Hematopoietic multipotent progenitor cell treated with erythropoietin and hydrocortisone succinate and interleukin-3 and kit ligand, for 4 days (in vitro differentiated cells): ENCODE data around the gene SLC30A7.
"Not testable (repeated sequence)": the region's sequence is repeated elsewhere in the genome, so short reads cannot be mapped to it uniquely, and the experiment has no call there.

Experiments used
- DNase-seq: peaks from one replicate; pipeline ENCODE4 v3.0.0-alpha.2; 2015

SLC30A7 gene

DNA sequence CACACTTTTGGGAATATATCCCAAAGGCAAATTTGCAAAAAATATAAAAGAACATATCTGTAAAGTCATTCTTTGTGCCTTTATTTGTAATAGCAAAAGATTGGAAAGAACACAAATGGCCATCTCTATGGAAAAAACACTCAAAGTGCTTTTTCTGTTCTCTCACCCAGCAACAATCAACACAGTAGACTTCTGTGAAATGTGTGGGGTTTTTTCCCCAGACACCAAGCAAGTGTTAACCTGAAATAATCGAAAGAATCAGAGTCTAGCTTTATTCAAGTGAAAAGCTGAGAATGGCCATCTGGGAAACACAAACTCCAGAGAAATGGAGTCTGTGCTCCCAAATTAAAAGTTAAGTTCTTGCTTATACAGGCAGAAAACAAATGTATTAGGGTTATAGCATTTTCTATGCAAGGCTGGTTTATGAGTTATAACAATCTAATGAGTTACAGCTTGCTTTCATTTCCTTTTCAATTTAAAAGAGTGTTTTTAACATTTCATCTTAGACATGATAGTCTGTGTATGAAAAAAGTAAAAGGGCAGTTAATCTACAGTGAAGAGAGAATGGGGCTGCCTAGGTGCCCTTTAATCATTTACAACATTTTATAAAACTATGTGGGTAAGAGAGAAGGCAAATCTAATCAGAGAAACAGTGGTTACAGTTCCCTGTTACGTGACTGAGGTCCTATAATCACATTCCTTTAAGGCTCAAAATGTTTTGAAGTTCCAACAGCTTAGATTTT, 46.6 kb downstream of the SLC30A7 start:
- DNase-seq, result no peak

DNA sequence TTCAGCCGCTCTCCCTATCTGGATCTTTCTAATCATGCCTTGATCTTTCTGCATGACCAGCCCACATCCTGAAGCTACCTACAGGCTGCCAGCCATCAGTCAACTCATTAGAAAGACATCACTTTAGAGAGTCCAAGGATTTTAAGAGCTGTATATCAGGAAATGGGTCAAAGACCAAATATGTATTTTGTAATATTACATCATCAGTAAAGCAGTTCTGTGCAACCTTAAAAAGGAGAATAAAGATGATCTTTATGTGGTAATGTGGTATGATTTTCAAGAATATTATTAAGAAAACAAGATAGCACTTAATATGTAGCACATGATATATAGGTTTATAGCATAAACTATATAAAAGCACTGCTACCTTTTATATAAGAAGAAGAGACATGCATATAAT, 47.6 kb downstream of the SLC30A7 start:
- no peak for DNase-seq

DNA sequence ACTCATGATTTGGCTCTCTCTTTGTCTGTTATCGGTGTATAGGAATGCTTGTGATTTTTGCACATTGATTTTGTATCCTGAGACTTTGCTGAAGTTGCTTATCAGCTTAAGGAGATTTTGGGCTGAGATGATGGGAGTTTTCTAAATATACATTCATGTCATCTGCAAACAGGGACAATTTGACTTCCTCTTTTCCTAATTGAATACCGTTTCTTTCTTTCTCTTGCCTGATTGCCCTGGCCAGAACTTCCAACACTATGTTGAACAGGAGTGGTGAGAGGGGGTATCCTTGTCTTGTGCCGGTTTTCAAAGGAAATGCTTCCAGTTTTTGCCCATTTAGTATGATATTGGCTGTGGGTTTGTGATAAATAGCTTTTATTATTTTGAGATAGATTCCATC, 50.2 kb downstream of the SLC30A7 start:
- DNase-seq, result not testable (repeated sequence)

DNA sequence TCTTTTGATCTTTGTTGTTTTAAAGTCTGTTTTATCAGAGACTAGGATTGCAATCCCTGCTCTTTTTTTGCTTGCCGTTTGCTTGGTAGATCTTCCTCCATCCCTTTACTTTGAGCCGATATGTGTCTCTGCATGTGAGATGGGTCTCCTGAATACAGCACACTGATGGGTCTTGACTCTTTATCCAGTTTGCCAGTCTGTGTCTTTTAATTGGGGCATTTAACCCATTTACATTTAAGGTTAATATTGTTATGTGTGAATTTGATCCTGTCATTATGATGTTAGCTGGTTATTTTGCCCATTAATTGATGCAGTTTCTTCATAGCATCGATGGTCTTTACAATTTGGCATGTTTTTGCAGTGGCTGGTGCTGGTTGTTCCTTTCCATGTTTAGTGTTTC, 51.9 kb downstream of the SLC30A7 start:
- not testable (repeated sequence) for DNase-seq

DNA sequence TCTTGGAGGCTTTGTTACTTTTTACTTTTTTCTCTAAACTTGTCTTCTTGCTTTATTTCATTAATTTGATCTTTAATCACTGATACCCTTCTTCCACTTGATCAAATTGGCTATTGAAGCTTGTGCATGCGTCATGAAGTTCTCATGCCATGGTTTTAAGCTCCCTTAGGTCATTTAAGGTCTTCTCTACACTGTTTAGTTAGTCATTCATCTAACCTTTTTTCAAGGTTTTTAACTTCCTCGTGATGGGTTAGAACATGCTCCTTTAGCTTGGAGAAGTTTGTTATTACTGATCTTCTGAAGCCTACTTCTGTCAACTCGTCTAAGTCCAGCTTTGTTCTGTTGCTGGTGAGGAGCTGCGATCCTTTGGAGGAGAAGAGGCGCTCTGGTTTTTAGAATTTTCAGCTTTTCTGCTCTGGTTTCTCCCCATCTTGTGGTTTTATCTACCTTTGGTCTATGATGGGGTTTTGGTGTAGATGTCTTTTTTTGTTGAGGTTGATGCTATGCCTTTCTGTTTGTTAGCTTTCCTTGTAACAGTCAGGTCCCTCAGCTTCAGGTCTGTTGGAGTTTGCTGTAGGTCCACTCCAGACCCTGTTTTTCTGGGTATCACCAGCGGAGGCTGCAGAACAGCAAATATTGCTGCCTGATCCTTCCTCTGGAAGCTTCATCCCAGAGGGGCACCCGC, 53.0 kb downstream of the SLC30A7 start:
- not testable (repeated sequence) for DNase-seq

DNA sequence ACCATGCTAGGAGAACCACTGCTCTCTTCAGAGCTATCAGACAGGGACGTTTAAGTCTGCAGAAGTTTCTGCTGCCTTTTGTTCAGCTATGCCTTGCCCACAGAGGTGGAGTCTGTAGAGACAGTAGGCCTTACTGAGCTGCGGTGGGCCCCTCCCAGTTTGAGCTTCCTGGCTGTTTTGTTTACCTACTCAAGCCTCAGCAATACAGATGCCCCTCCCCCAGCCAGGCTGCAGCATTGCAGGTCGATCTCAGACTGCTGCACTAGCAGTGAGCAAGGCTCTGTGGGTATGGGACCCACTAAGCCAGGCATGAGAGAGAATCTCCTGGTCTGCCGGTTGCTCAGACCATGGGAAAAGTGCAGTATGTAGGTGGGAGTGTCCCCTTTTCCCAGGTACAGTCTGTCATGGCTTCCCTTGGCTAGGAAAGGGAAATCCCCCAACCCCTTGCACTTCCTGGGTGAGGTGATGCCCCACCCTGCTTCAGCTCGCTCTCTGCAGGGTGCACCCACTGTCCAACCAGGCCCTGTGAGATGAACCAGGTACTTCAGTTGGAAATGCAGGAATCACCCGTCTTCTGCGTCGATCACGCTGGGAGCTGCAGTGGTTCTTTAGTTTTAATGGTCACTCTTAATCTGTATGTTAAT, 53.7 kb downstream of the SLC30A7 start:
- DNase-seq, result peak; percentile 62

DNA sequence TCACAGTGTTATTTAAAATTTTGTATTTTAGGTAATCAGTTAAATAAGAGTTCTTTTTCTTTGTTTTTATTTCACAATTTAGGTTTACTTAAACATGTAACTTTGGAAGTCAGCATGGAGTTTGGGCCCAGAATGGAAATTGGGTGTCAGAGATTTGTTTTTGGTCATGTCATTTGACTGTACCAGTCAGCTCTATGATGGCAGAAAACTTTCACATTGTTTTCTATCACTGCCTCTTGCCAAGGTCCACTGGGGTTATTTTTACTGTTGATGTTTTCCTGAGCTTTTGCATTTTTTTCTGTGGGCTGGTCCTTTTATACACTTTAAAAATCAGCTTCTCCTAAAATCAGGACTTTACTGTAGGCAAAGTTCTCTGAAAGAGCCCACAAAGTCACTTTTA, 54.4 kb downstream of the SLC30A7 start:
- DNase-seq, result no peak

DNA sequence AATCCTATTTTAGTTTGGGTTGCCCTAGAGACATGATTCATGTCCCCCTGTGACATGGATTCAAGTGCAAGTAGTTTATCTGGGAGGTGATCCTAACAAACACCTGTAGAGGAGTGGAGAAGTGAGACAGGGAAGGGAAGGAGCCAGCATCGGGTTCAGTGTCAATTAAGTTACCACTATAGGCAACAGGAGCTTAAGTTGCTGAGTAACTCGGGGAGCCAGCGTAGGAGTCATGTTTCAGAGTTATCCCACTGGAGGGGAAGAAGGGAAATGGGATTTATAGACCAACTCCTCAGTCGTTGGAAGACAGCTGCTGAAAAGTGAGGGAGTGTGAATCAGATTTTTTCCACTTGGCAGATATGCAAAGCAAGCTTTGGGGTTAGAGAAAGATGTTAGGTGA, 54.9 kb downstream of the SLC30A7 start:
- DNase-seq, result no peak

DNA sequence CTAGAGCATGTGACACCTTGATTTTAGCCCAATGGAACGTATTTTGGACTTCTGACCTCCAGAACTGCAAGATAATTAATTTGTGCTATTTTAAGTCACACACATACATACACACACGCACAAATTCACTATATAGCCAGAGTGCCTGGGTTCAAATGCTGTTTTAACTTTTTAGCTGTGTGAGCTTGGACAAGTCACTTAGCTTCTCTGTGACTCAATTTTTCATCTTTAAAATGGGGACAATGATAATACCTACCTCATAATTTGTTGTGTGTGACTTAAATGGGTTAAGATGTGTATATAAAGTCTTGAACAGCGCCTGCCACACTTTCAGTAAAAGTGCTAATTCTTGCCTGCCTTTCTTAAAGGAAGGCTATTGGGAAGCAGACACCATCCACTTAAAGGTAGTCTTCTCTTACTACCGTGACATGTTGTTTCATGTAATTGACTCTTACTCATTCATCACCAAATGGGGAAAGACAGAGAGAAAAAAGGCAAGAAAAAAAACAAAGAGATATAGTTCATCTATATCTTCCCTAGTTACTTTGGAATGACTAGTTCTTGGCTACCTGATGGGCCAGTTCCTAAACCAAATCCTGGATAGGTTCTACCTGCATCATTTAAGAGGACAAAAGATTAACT, 56.3 kb downstream of the SLC30A7 start:
- no peak for DNase-seq

DNA sequence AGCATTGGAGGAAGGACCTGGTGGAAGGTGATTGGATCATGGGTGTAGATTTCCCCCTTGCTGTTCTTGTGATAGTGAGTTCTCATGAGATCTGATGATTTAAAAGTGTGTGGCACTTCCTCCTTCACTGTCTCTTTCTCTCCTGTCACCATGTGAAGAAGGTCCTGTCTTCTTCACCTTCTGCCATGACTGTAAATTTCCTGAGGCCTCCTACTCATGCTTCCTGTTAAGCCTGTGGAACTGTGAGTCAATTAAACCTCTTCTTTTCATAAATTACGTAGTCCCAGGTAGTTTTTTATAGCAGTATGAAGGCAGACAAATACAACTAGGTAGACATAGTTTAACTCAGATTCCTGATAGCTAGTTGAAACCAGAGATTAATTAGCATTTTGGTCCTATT, 57.1 kb downstream of the SLC30A7 start:
- peak; percentile 13 for DNase-seq

DNA sequence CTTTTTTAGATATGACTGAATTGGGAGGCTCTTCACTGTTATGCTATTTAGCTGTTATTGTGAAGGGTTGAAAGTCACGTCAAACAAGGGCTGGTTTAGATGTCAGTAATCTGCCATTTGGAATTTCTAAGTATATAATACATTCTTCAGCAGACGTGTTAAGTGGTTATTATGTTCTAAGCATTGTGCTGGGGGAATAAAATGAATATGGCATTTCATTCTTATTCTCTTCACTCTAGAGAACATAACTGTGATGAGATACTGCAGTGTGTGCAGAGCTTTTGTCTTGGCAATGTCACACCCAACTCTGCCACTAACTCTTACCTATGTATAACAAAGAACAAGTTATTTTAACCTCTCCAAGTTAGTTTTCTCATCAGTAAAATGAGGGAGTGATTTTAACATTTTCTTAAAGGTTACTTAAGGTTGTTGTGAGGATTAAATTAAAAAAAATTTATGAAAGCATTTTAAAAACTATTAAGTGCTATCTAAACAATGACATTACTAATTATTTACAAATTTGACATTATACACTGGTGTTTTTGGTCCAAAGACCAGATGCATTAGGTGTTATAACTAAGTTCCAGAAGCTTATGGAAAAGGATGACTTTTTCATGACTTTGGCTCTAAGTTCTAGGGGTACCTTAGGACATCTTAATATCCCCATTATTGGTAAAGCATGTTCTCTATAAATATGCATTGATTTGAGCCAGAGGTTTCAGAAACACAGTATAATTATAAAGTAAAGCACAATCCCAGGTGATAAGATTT, 58.3 kb downstream of the SLC30A7 start:
- no peak for DNase-seq

DNA sequence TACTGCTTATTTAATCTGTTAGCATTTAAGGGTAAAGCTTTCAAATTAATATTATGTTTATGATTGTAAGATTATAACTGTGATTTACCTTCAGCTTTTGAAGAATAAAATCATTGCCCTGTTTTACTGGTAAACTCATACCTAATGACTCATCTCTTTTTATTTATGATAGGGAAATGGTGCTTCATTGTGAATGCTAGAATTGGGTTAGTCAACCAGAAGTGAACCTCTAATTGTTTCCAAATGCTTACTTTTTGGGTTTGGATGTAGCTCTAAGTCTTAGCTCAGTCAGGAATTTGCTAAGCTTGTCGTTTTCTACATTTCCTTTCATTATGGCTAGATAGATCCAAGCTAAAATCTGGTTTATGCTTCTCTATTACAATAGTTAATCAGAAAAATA, 59.4 kb downstream of the SLC30A7 start:
- DNase-seq, result no peak

DNA sequence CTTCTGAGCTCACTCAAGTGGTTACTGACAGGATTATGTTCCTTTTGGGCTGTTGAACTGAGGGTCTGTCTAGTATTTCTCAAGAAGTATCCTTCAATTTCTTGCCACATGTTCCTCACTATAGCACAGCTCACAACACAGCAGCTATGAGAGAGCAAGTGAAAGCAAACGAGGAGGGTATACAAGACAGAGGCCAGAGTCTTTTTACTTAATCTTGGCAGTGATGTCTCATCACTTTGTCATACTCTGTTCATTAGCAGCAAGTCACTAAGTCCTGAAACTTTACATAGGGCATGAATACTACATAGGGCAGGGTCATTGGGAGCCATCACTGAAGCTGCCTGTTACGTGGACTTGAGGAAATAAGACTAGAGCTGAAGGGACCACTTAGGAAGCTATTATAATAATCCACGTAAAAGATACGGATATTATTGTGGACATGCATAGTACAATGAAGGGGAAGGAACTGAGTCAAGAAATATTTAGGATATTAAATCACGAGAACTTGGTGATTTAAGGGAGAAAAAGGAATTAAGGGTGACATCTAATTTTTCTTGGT, 63.7 kb downstream of the SLC30A7 start:
- no peak for DNase-seq

DNA sequence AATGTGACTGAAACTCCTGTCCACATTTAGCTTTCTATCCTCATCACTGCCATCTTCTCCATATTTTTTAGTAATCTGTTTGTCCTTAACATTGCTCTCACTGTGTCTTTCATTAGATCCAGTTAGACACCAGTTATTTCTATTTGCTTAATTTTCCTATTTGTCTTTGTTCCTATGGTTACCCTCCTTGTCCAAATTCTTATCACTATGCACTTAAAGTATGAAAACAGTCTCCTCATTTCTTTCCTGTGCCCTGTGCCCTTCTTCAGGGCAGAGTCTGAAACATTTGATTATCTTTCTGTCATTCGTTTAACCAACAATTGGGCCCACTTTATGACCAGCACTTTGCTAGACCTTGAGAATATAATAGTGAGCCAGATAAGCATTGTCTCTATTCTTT, 64.2 kb downstream of the SLC30A7 start:
- no peak for DNase-seq

DNA sequence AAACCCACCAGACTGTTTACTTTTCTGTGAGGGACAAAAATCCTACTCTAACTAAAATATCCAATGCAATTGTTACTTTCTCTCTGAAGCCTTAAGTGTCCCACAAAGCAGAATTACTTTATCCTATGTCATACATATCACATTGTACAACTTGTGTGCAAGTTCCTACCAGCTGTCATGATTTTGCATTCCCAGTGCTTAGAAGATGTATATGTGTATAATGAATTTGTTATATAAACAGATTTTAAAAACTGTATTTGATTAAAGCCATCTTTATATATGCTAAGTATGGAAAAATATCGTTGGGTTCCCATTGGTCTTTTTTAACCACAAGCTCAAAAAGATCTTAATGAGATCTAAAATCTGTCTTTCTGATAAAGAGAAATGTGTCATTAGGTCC, 72.7 kb downstream of the SLC30A7 start:
- DNase-seq, result no peak

DNA sequence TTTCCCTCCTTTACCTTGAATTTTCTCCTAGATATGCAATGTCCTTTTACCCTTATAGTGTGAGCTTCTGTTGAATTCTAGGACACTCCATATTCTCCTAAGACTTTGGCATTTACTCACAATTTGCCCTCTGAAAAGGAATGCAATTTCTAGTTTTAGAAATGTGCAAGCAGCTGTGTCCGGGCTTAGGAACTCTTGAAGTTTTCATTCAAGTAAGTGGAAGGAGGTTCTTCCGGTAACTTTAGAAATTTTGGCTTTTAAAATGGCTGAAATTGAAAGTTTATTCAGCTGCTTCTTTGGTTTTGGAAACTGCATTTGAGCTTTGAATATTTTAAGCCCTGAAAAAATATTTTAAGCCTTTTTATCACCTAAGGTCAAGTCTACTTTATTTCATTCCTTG, 73.4 kb downstream of the SLC30A7 start:
- no peak for DNase-seq

DNA sequence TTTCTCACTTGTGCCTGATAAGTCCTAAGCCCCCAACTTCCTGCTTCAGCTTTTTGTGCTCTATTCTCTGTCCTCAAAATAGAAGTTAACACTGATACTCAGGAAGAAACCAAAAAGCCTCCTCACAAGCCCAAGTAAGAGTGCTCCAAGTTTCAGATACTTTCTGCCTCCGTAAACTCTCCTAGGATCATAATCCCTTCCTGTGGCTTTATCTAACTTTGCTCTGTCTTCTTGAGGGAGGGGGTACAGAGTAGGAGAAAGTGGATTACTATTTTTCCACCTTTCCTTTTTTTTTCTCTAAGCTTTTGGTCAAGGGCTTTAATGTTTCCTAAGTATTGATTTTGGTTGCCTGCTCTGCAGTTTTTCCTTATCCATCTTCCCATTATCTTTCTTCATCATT, 75.1 kb downstream of the SLC30A7 start:
- DNase-seq, result no peak

DNA sequence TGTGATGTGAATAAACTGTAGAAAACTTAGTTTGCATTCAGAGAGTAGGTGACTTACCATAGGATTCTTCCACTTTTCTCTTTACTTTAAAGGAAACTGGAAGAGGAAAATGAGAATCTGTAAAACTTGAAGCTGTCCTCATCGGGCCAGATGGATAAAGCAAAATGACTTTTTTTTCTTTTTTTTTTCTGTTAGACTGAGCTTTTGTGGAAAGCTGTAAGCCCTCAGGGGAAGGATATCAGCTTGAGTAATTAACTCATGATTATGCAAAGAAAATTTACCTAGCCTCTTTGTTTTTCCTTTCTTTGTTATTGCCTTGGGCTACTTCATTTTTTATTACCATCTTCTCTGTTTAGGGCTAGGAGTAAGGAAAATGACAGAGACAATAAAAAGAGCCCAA, 76.3 kb downstream of the SLC30A7 start:
- no peak for DNase-seq

DNA sequence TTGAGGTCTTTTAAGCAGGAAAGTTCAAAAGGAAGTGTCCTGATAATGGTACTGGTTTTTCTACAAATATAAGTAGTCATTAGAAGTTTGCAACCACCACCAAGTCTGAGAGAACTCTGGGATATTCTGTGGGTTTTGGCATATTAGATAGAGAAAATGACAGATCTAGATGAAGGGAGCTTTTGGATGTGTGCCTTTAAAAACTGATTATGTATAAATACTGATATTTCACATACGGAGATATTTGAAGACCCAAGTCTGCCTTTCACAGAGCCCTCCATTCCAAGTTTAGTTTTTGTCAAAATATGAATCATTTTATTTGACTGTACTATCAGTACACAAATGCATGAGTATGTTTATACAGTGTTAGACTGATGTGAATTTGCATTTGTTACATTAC, 81.0 kb downstream of the SLC30A7 start:
- no peak for DNase-seq

DNA sequence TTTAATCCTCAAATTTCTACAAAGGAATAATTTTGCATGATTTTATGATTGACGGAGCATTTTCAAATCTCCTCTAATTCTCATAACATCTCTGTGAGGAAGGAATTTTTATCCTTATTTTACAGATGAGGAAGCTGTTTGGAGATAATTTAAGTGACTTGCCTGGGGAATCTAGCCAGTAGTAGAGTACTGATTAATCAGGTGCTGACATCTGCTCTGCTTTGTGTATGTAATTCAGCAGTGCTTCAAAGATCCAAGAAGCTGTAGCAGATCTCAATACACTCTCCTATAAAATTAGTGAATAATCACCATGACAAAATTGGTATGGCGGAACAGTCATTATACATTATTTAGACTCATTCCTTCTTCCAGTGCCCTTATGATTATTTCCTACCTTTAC, 83.7 kb downstream of the SLC30A7 start:
- DNase-seq, result peak; percentile 52

DNA sequence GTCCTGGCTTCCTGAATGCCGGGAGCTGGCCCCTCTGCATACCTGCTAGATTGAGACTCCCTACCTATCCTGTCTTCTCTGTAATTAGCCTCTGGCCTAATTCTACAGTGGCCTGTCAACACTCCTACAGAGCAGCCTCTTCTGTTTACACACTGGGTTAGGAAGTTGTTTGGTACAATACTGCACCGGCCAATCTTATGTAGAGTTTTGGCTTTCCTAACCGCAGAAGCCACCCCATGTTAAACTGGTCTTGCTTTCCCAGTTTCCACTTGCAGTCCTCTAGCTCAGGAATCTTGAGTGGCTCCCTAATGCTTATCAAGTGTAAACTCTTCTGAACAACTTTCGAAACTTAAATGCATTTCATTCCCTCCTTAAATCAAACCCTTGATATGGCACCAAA, 86.9 kb downstream of the SLC30A7 start:
- no peak for DNase-seq

DNA sequence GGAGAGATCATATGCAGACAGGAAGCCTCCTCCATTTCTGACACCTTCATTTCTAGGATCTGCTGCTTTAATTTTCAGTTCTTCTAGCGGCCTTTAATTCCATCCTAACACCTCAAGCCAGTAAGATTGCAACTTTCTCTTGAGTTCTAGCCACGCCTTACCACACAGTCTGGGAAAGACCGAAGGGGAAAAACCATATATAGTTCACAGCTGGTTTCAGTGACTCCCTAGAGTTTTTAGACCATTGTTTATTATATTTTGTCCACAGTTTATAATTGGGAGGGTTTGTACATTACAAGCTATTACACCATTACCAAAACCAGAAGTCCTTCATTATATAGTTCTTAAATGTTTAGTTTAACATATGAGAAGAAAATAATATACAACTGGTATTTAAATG, 92.2 kb downstream of the SLC30A7 start:
- DNase-seq, result no peak
